H1 (cell line): ENCODE data around the gene RAMP3. TPM values are rescaled to one million over a fixed set of nuclear protein-coding genes. Genes with fewer than 3 reads are reported as not detected.

Experiments
- CTCF ChIA-PET: fragments of 300-600 bp; sonication (Branson Sonifier 250); formaldehyde crosslinking; loops from one replicate; lab custom pipeline; 2021; ENCODE audit not compliant: partially characterized antibody; lab: Charles Lee
- POLR2A ChIA-PET: fragments of 300-600 bp; sonication (Branson Sonifier 250); formaldehyde crosslinking; loops from one replicate; lab custom pipeline; 2021; ENCODE audit warnings: inconsistent platforms; ENCODE audit not compliant: partially characterized antibody; lab: Charles Lee
- DNase-seq, 2 experiments: peaks; one replicate each; pipeline versions ENCODE4 v3.0.0 to v3.0.0-alpha.2; 2010 to 2022; ENCODE audit warnings: low spot score in 2 of 2, low read depth in 1 of 2, mixed read lengths in 1 of 2
- FAIRE-seq: peaks from 2 replicates; lab custom pipeline; 2011; peaks lifted over from hg19 to GRCh38; lab: Jason Lieb, UNC
- H2AFZ ChIP-seq: 2 replicates; pipeline ENCODE4 v1.8.1; 2012; ENCODE audit warnings: low read length, inconsistent platforms
- H2AK5ac ChIP-seq: 2 replicates; pipeline ENCODE4 v1.6.1; 2013; ENCODE audit warnings: low read depth, low read length
- H2BK120ac ChIP-seq: replicated peaks from 2 replicates; pipeline ENCODE3; 2013; ENCODE audit warnings: low read depth, low read length, inconsistent platforms
- H2BK12ac ChIP-seq: 2 replicates; pipeline ENCODE4 v1.6.1; 2013; ENCODE audit warnings: low read depth, low read length
- H2BK15ac ChIP-seq: 2 replicates; pipeline ENCODE4 v1.6.1; 2013; ENCODE audit warnings: low read length
- H2BK20ac ChIP-seq: 2 replicates; pipeline ENCODE4 v1.6.1; 2013; ENCODE audit warnings: low read length
- H2BK5ac ChIP-seq: 2 replicates; pipeline ENCODE4 v1.6.1; 2013; ENCODE audit warnings: low read depth, low read length
- H3K14ac ChIP-seq: 2 replicates; pipeline ENCODE4 v1.6.1; 2013; ENCODE audit warnings: inconsistent platforms; ENCODE audit not compliant: insufficient read length
- H3K18ac ChIP-seq: 2 replicates; pipeline ENCODE4 v1.6.1; 2013; ENCODE audit warnings: low read length; ENCODE audit errors: extremely low read depth
- H3K23ac ChIP-seq: 2 replicates; pipeline ENCODE4 v1.6.1; 2013; ENCODE audit warnings: inconsistent platforms; ENCODE audit not compliant: insufficient read length
- H3K23me2 ChIP-seq: 2 replicates; pipeline ENCODE4 v1.6.1; 2013; ENCODE audit warnings: low read depth, low read length
- H3K27ac ChIP-seq: 2 replicates; pipeline ENCODE4 v1.6.1; 2011; ENCODE audit warnings: low read depth, low read length, inconsistent platforms
- H3K27me3 ChIP-seq, 4 experiments: replicated peaks in 1 of 4; 1 replicate in 1 of 4; 2 replicates in 3 of 4; pipeline versions ENCODE4 v1.6.1 to v1.8.1; 2011 to 2013; ENCODE audit warnings: low read length in 3 of 4, mild to moderate bottlenecking in 3 of 4, inconsistent platforms in 2 of 4, mixed read lengths in 2 of 4, moderate library complexity in 1 of 4; ENCODE audit not compliant: control insufficient read depth in 3 of 4, insufficient read depth in 3 of 4; ENCODE audit errors: extremely low read depth in 1 of 4
- H3K36me3 ChIP-seq, 4 experiments: 2 replicates each; pipeline versions ENCODE4 v1.6.1 to v1.8.1; 2011 to 2013; ENCODE audit warnings: mild to moderate bottlenecking in 4 of 4, low read length in 3 of 4, moderate library complexity in 2 of 4, control low read depth in 1 of 4, inconsistent platforms in 1 of 4; ENCODE audit not compliant: insufficient read depth in 4 of 4, control insufficient read depth in 2 of 4
- H3K4ac ChIP-seq: replicated peaks from 2 replicates; pipeline ENCODE3; 2013; ENCODE audit warnings: low read length, low read depth, mixed read lengths, inconsistent platforms; ENCODE audit not compliant: insufficient read length
- H3K4me1 ChIP-seq, 4 experiments: replicated peaks in 1 of 4; 1 replicate in 1 of 4; 2 replicates in 3 of 4; pipeline versions ENCODE4 v1.6.1 to v1.8.1; 2011 to 2013; ENCODE audit warnings: low read length in 3 of 4, inconsistent platforms in 2 of 4, mixed read lengths in 1 of 4; ENCODE audit not compliant: insufficient read depth in 4 of 4, control insufficient read depth in 3 of 4
- H3K4me2 ChIP-seq, 2 experiments: 2 replicates each; pipeline versions ENCODE4 v1.6.1 to v1.8.1; 2011 to 2013; ENCODE audit warnings: low read depth in 2 of 2, low read length in 2 of 2, control low read depth in 1 of 2, inconsistent platforms in 1 of 2, mild to moderate bottlenecking in 1 of 2; ENCODE audit not compliant: insufficient read depth in 1 of 2
- H3K4me3 ChIP-seq, 4 experiments: fragments of 200-600, 300-600 bp in 1 of 4; sonication (generic), shearing (Covaris generic), sonication (Bioruptor Twin) in 1 of 4; 2 replicates each; pipeline versions ENCODE4 v1.5.1 to v1.8.1; 2011 to 2016; ENCODE audit warnings: low read length in 4 of 4, low read depth in 3 of 4, control low read depth in 2 of 4, inconsistent platforms in 2 of 4, mild to moderate bottlenecking in 2 of 4, mixed read lengths in 1 of 4, moderate library complexity in 1 of 4; ENCODE audit not compliant: insufficient read depth in 2 of 4; ENCODE audit errors: extremely low read depth in 1 of 4
- H3K56ac ChIP-seq: replicated peaks from 2 replicates; pipeline ENCODE3; 2013; ENCODE audit warnings: low read depth, mild to moderate bottlenecking, mixed read lengths, low read length, inconsistent platforms; ENCODE audit not compliant: insufficient read length
- H3K79me1 ChIP-seq: 2 replicates; pipeline ENCODE4 v1.6.1; 2013; ENCODE audit warnings: low read depth, low read length, control low read depth
- H3K79me2 ChIP-seq, 2 experiments: 2 replicates each; pipeline versions ENCODE4 v1.6.1 to v1.8.1; 2012 to 2013; ENCODE audit warnings: low read length in 2 of 2, mild to moderate bottlenecking in 2 of 2, inconsistent platforms in 1 of 2; ENCODE audit not compliant: insufficient read depth in 2 of 2, control insufficient read depth in 1 of 2
- H3K9ac ChIP-seq, 4 experiments: replicated peaks in 1 of 4; 1 replicate in 1 of 4; 2 replicates in 3 of 4; pipeline versions ENCODE4 v1.6.1 to v1.8.1; 2011 to 2013; ENCODE audit warnings: low read depth in 3 of 4, low read length in 3 of 4, control low read depth in 2 of 4, mild to moderate bottlenecking in 2 of 4, moderate library complexity in 2 of 4, inconsistent platforms in 1 of 4; ENCODE audit errors: extremely low read depth in 1 of 4
- H3K9me3 ChIP-seq, 2 experiments: 2 replicates each; pipeline versions ENCODE4 v1.6.1 to v1.8.1; 2012 to 2013; ENCODE audit warnings: mild to moderate bottlenecking in 2 of 2, moderate library complexity in 2 of 2, control low read depth in 1 of 2, inconsistent platforms in 1 of 2, low read depth in 1 of 2, low read length in 1 of 2, mixed read lengths in 1 of 2; ENCODE audit not compliant: insufficient read depth in 2 of 2
- H4K20me1 ChIP-seq, 2 experiments: replicated peaks in 1 of 2; 2 replicates each; pipeline versions ENCODE3 to v1.8.1; 2011 to 2013; ENCODE audit warnings: inconsistent platforms in 2 of 2, low read length in 2 of 2, mild to moderate bottlenecking in 1 of 2; ENCODE audit not compliant: insufficient read depth in 2 of 2, control insufficient read depth in 1 of 2
- H4K5ac ChIP-seq: 2 replicates; pipeline ENCODE4 v1.6.1; 2013; ENCODE audit warnings: low read length, low read depth, mixed read lengths, inconsistent platforms; ENCODE audit not compliant: insufficient read length
- H4K8ac ChIP-seq: 2 replicates; pipeline ENCODE4 v1.8.0; 2013; ENCODE audit warnings: mild to moderate bottlenecking, moderate library complexity, low read length, inconsistent platforms; ENCODE audit not compliant: insufficient read depth; ENCODE audit errors: extremely low read depth
- H4K91ac ChIP-seq: replicated peaks from 2 replicates; pipeline ENCODE3; 2013; ENCODE audit warnings: low read length, mixed read lengths, inconsistent platforms; ENCODE audit not compliant: insufficient read length
- ASH2L ChIP-seq: fragments of 200-600, 300-600 bp; sonication (generic); IDR thresholded peaks from one replicate; pipeline ENCODE4 v1.7.1; 2017; ENCODE audit warnings: low read length
- BRCA1 ChIP-seq: IDR thresholded peaks from 2 replicates; pipeline ENCODE4 v1.6.1; 2012; ENCODE audit warnings: low read depth, low read length, improper control_type of control experiment
- CHD2 ChIP-seq: IDR thresholded peaks from 2 replicates; pipeline ENCODE4 v1.6.1; 2012; ENCODE audit warnings: low read length, improper control_type of control experiment
- CREB1 ChIP-seq: IDR thresholded peaks from 2 replicates; pipeline ENCODE4 v1.6.1; 2012; ENCODE audit warnings: inconsistent platforms
- E2F6 ChIP-seq: IDR thresholded peaks from 2 replicates; pipeline ENCODE4 v1.6.1; 2012; ENCODE audit warnings: inconsistent platforms
- JUN ChIP-seq: IDR thresholded peaks from 2 replicates; pipeline ENCODE4 v1.6.1; 2011; ENCODE audit warnings: low read depth, mild to moderate bottlenecking, improper control_type of control experiment, low read length
- MAX ChIP-seq: IDR thresholded peaks from 2 replicates; pipeline ENCODE4 v1.6.1; 2012; ENCODE audit warnings: inconsistent platforms
- NANOG ChIP-seq: IDR thresholded peaks from 2 replicates; pipeline ENCODE4 v1.6.1; 2011; ENCODE audit warnings: low read length, low read depth, mild to moderate bottlenecking, inconsistent platforms; ENCODE audit not compliant: insufficient read depth, poor library complexity, severe bottlenecking
- POU5F1 ChIP-seq: IDR thresholded peaks from 2 replicates; pipeline ENCODE4 v1.6.1; 2011; ENCODE audit warnings: low read depth, mild to moderate bottlenecking, low read length, moderate library complexity
- RNF2 ChIP-seq: fragments of 200-900, 300-1000 bp; sonication (generic); IDR thresholded peaks from 2 replicates; pipeline ENCODE4 v1.7.1; 2016; ENCODE audit warnings: borderline replicate concordance, low read depth, mild to moderate bottlenecking, antibody characterized with exemption, low read length; ENCODE audit not compliant: poor library complexity, severe bottlenecking; ENCODE audit errors: missing control alignments
- RXRA ChIP-seq: IDR thresholded peaks from 2 replicates; pipeline ENCODE4 v1.6.1; 2011; ENCODE audit warnings: low read depth, mild to moderate bottlenecking, low read length, moderate library complexity; ENCODE audit not compliant: insufficient read depth
- SP4 ChIP-seq: IDR thresholded peaks from 2 replicates; pipeline ENCODE4 v1.6.1; 2012; ENCODE audit warnings: low read length, inconsistent platforms
- SRF ChIP-seq: IDR thresholded peaks from 2 replicates; pipeline ENCODE4 v1.6.1; 2011; ENCODE audit warnings: mild to moderate bottlenecking, low read depth, low read length, moderate library complexity
- SUZ12 ChIP-seq: fragments of 200-600 bp; sonication (generic); IDR thresholded peaks from 2 replicates; pipeline ENCODE4 v1.6.1; 2012; ENCODE audit warnings: mild to moderate bottlenecking, inconsistent platforms, low read length, moderate library complexity, mixed read lengths
- WGBS, 2 experiments: shearing (Covaris generic) in 1 of 2; methylation state at CpG; one replicate each; pipeline versions ENCODE4 v1.1.6 to v1.1.7; 2013 to 2015; ENCODE audit warnings: low lambda C conversion rate in 2 of 2, mixed read lengths in 2 of 2, inconsistent platforms in 1 of 2, low coverage in 1 of 2, missing lambda C conversion rate in 1 of 2; ENCODE audit not compliant: insufficient replicate concordance in 2 of 2, insufficient coverage in 1 of 2, insufficient read length in 1 of 2; ENCODE audit errors: extremely low coverage in 1 of 2, missing lambda C conversion rate in 1 of 2; 5-methylcytosine and 5-hydroxymethylcytosine counted together
- polyA plus RNA-seq, 7 experiments: library from polyadenylated mRNA; depleted of rRNA in 3 of 7; stranded (reverse) in 5 of 7; unstranded in 2 of 7; fragments of >200 nt in 5 of 7; fragments of 200-250 nt in 2 of 7; gene quantifications; 1 replicate in 5 of 7; 2 replicates in 1 of 7; 4 replicates in 1 of 7; pipeline versions ENCODE4 v1.2.1 to v1.2.3, GENCODE V29; 2011 to 2013; ENCODE audit warnings: missing spikeins in 2 of 7, mixed read lengths in 2 of 7
- total RNA-seq: library from RNA; stranded (reverse); fragmentation: NEBNext Ultra II Directional; extraction: Animal tissue kit (Norgen Biotek cat#: 25700); gene quantifications from 2 replicates; pipeline ENCODE4 v1.2.1, GENCODE V29; 2021

RAMP3 gene
- total and polyA plus RNA-seq, 2 of the 8 experiments (the other 6 are each of a cell fraction or from before 2014, with no cell fraction given): 0.88 to 0.98 TPM

DNA sequence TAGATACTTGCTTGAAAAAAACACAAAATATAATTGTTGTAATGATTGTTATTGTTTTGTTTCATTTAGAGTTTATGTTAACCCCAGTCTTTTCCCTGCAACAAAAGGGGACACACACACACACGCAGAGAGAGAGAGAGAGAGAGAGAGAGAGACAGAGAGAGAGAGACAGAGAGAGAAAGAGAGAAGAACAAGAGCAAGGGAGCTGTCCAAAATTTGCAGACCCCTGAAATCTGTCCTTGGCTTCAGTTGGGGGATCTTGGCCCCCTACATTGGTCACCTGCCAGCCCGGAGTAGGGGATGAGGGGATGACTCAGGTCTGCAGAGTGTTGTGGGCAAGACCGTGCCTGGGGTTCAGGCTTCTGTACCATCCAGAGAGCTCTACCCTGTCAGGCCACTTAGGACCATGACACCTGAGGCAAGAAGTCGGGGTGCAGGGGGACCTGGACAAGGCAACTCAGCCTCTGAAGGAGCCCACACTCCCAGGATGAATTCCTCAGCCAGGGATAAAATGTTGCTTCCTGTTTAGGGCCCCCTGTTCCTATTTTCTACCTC lies 73.1 kb downstream of the RAMP3 start:
- 74% methylated on average over 4 of the region's 4 CpGs; no CpG with 5 or more reads in 1 of the 2 experiments for WGBS, 2 experiments
- Histone ChIP-seq H2BK20ac (no peak overlapping the region), H2BK120ac (no peak overlapping the region), H4K5ac (no peak overlapping the region), H2AFZ (no peak overlapping the region), H3K4ac (no peak overlapping the region), H3K27ac (no peak overlapping the region), H3K4me1 (no peaks in the 10 kb centered on the region), H2AK5ac (no peak overlapping the region), H2BK15ac (no peak overlapping the region), H3K27me3 (no peaks in the 10 kb centered on the region), H3K23ac (no peak overlapping the region), H4K20me1 (peaks cover 0 to 1% of the 10 kb centered on the region in 2 experiments), H3K9ac (no peak overlapping the region), H3K36me3 (no peaks in the 10 kb centered on the region), H3K4me3 (no peak overlapping the region), H4K91ac (no peak overlapping the region), H2BK12ac (no peak overlapping the region), H3K4me2 (no peak overlapping the region), H3K79me1 (no peaks in the 10 kb centered on the region), H3K79me2 (no peaks in the 10 kb centered on the region), H3K14ac (no peak overlapping the region), H4K8ac (no peak overlapping the region), H2BK5ac (no peak overlapping the region), H3K18ac (no peak overlapping the region), H3K56ac (no peak overlapping the region), H3K23me2 (no peaks in the 10 kb centered on the region), H3K9me3 (no peaks in the 10 kb centered on the region)
- POLR2A ChIA-PET: no interaction called here
- FAIRE-seq (no peak), DNase-seq (peak in 1 of 2 experiments; percentile 33)
- CTCF ChIA-PET: interaction anchor here (1.0 to 2.3 kb wide), 4 partner anchors 12 to 79 kb away, joined by 3 to 9 read pairs (median 5); no protein-coding TSS in a partner anchor
- no peak for TF ChIP-seq CREB1
- TF ChIP-seq CHD2: no peak
- TF ChIP-seq SRF: no peak
- TF ChIP-seq E2F6: no peak
- TF ChIP-seq SP4: no peak
- TF ChIP-seq JUN: no peak
- no peak for TF ChIP-seq SUZ12
- no peak for TF ChIP-seq MAX
- no peak for TF ChIP-seq BRCA1
- no peak for TF ChIP-seq NANOG
- TF ChIP-seq RXRA: no peak
- TF ChIP-seq RNF2: no peak
- TF ChIP-seq ASH2L: no peak
- no peak for TF ChIP-seq POU5F1
